Lower lobe of right lung (tissue), 2 donors: ENCODE results near the gene TUBGCP3. TPM values are rescaled to one million over a fixed set of nuclear protein-coding genes. Genes with fewer than 3 reads are reported as not detected.
"Not testable (repeated sequence)": the region's sequence is repeated elsewhere in the genome, so short reads cannot be mapped to it uniquely, and the experiment has no call there.

Experiments
- ATAC-seq, 2 donors: fragments of 200-7000 bp; cut with Tn5 transposase; one replicate each; pipeline ENCODE4 v1.9.1; 2020 to 2022; ENCODE audit warnings: mild to moderate bottlenecking in 2 of 2, moderate library complexity in 2 of 2
- DNase-seq: peaks from one replicate; pipeline ENCODE4 v3.0.0-alpha.2; 2020
- H3K27ac ChIP-seq: fragments of 200-600 bp; one replicate; pipeline ENCODE4 v1.8.0; 2022
- H3K27me3 ChIP-seq: fragments of 200-600 bp; one replicate; pipeline ENCODE4 v1.8.0; 2022; ENCODE audit warnings: low read depth
- H3K36me3 ChIP-seq: fragments of 200-600 bp; one replicate; pipeline ENCODE4 v1.8.0; 2022; ENCODE audit warnings: mild to moderate bottlenecking
- H3K4me1 ChIP-seq: fragments of 200-600 bp; one replicate; pipeline ENCODE4 v1.8.0; 2022
- H3K4me3 ChIP-seq: fragments of 200-600 bp; one replicate; pipeline ENCODE4 v1.8.0; 2022; ENCODE audit warnings: mild to moderate bottlenecking
- H3K9me3 ChIP-seq: fragments of 200-600 bp; one replicate; pipeline ENCODE4 v1.8.0; 2022
- intact Hi-C: fragments of 100-400 bp; cut with DNase I; formaldehyde crosslinking; loops from one replicate; pipeline ENCODE4 v1.11.0; 2022
- total RNA-seq: library from RNA; stranded (reverse); fragmentation: NEBNext Ultra II Directional; extraction: Animal tissue kit (Norgen Biotek cat#: 25700); gene quantifications from one replicate; pipeline ENCODE4 v1.2.1, GENCODE V29; 2021
- TF ChIP-seq, protein P1 (sequence below): fragments of 200-600 bp; IDR thresholded peaks from one replicate; pipeline ENCODE4 v1.8.0; 2022; ENCODE audit warnings: antibody characterized with exemption, mild to moderate bottlenecking
- donor health status: DM: no; HTN: yes; CAD: no; lungs with severe emphysema.

The TUBGCP3 gene
- total RNA-seq, 1 donor from 2014 or later, result 34.5 TPM

GRCh38 chr13:112629161-112629560, 41.2 kb upstream of the TUBGCP3 start:
- Histone ChIP-seq H3K27me3 (no peaks in the 10 kb centered on the region), H3K27ac (no peak overlapping the region), H3K36me3 (no peaks in the 10 kb centered on the region), H3K4me1 (no peaks in the 10 kb centered on the region), H3K9me3 (no peaks in the 10 kb centered on the region), H3K4me3 (no peak overlapping the region)
- intact Hi-C loops, result no loop called here
- ATAC-seq (no peak), DNase-seq (no peak)
- TF ChIP-seq, protein P1, sequence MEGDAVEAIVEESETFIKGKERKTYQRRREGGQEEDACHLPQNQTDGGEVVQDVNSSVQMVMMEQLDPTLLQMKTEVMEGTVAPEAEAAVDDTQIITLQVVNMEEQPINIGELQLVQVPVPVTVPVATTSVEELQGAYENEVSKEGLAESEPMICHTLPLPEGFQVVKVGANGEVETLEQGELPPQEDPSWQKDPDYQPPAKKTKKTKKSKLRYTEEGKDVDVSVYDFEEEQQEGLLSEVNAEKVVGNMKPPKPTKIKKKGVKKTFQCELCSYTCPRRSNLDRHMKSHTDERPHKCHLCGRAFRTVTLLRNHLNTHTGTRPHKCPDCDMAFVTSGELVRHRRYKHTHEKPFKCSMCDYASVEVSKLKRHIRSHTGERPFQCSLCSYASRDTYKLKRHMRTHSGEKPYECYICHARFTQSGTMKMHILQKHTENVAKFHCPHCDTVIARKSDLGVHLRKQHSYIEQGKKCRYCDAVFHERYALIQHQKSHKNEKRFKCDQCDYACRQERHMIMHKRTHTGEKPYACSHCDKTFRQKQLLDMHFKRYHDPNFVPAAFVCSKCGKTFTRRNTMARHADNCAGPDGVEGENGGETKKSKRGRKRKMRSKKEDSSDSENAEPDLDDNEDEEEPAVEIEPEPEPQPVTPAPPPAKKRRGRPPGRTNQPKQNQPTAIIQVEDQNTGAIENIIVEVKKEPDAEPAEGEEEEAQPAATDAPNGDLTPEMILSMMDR, result no peak

DNA sequence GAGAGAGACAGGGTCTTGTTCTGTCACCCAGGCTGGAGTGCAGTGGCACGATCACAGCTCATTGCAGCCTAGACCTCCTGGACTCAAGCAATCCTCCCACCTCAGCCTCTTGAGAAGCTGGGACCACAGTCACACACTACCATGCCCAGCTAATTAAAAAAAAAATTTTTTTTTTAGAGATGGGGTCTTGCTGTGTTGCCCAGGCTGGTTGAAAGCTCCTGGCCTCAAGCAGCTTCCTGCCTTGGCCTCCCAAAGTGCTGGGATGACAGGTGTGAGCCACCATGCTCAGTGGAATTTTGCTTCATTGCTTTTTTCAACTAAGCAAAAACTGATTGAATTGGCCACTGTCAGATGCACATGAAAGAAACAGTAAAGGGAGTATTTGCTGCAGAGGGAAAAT, 39.7 kb upstream of the TUBGCP3 start:
- intact Hi-C loops, H3K27ac ChIP-seq, H3K9me3 ChIP-seq, H3K36me3 ChIP-seq, H3K4me3 ChIP-seq, H3K4me1 ChIP-seq, H3K27me3 ChIP-seq, DNase-seq, ATAC-seq: not testable (repeated sequence)

GRCh38 chr13:112627161-112627560, 39.2 kb upstream of the TUBGCP3 start:
- ATAC-seq, result no peak
- no peak overlapping the region for H3K27ac ChIP-seq
- H3K27me3 ChIP-seq, result no peaks in the 10 kb centered on the region
- H3K9me3 ChIP-seq, result no peaks in the 10 kb centered on the region
- intact Hi-C loops, result no loop called here
- TF ChIP-seq, protein P1, result no peak
- no peak overlapping the region for H3K4me3 ChIP-seq
- no peaks in the 10 kb centered on the region for H3K36me3 ChIP-seq
- no peak for DNase-seq
- no peaks in the 10 kb centered on the region for H3K4me1 ChIP-seq

GRCh38 chr13:112626761-112627160, 38.8 kb upstream of the TUBGCP3 start:
- Histone ChIP-seq H3K4me1 (no peaks in the 10 kb centered on the region), H3K9me3 (no peaks in the 10 kb centered on the region), H3K27ac (no peak overlapping the region), H3K4me3 (no peak overlapping the region), H3K36me3 (no peaks in the 10 kb centered on the region), H3K27me3 (peaks cover 3% of the 10 kb centered on the region)
- no peak for DNase-seq
- TF ChIP-seq, protein P1, result no peak
- intact Hi-C loops, result no loop called here
- no peak for ATAC-seq

- TF ChIP-seq, protein P1, result no peak
- Histone ChIP-seq H3K9me3 (no peaks in the 10 kb centered on the region), H3K27ac (no peak overlapping the region), H3K4me1 (no peaks in the 10 kb centered on the region), H3K4me3 (no peak overlapping the region), H3K27me3 (peaks cover 4% of the 10 kb centered on the region), H3K36me3 (no peaks in the 10 kb centered on the region)
- ATAC-seq (no peak), DNase-seq (no peak)
- intact Hi-C loops, result no loop called here
These were observed 38.2 kb upstream of the TUBGCP3 start for GRCh38 chr13:112626124-112626523.

DNA sequence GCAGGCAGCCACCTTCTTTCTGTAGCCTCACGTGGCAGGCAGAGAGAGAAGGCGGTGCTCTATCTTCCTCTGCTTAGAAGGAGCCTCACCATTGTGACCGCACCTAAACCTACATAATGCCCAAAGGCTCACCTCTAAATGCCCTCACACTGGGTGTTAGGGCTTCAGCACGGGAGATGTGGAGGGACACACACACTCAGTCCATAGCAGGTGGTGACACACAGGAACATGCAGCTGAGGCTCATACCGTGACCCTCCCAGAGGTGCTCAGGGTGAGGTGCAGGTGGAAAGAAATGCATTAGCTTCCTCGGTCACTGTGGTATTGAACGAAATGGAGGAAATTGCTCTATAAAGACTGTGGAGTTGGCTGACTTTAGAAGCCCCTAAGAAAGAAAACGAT, 37.7 kb upstream of the TUBGCP3 start:
- H3K4me1 ChIP-seq, result no peaks in the 10 kb centered on the region
- no peaks in the 10 kb centered on the region for H3K9me3 ChIP-seq
- H3K4me3 ChIP-seq, result no peak overlapping the region
- H3K36me3 ChIP-seq, result no peaks in the 10 kb centered on the region
- H3K27ac ChIP-seq, result no peak overlapping the region
- intact Hi-C loops, result no loop called here
- TF ChIP-seq, protein P1, result no peak
- peaks cover 4% of the 10 kb centered on the region for H3K27me3 ChIP-seq
- no peak for ATAC-seq
- DNase-seq, result no peak
